ENCODE measurements around the gene USP1.

The USP1 gene

GRCh38 chr1:62398377-62398776 is 38.5 kb upstream of the USP1 start:
- H2AFZ ChIP-seq (ENCODE audit: low read depth, low read length, severe bottlenecking): no peak overlapping the region
- H3K9me2 ChIP-seq (replicated peaks; ENCODE audit: insufficient read depth, low read length): no peaks in the 10 kb centered on the region
- TF ChIP-seq CTCF (IDR thresholded peaks at IDR 0.05; ENCODE audit: insufficient read depth, low read length, poor library complexity, severe bottlenecking): no peak
- TF ChIP-seq EZH2phosphoT487 (conservative IDR thresholded peaks at IDR 0.05; ENCODE audit: low read length): no peak
- no peaks in the 10 kb centered on the region for H4K20me1 ChIP-seq (ENCODE audit: low read depth, low read length)
- H3K4me2 ChIP-seq (ENCODE audit: low read depth, low read length, poor library complexity, severe bottlenecking): no peak overlapping the region
- no peak overlapping the region for H3K4me3 ChIP-seq (ENCODE audit: insufficient read depth, low read length, poor library complexity, severe bottlenecking)
- no peaks in the 10 kb centered on the region for H3F3A ChIP-seq (ENCODE audit: insufficient read depth)
- H3K9ac ChIP-seq (ENCODE audit: low read length): no peak overlapping the region
- H3K9me3 ChIP-seq (ENCODE audit: insufficient read depth, low read length): no peaks in the 10 kb centered on the region
- no peaks in the 10 kb centered on the region for H3K36me3 ChIP-seq (ENCODE audit: low read length)
- no peaks in the 10 kb centered on the region for H3K79me2 ChIP-seq (ENCODE audit: insufficient read depth, low read length)
- no peaks in the 10 kb centered on the region for H3K27me3 ChIP-seq (ENCODE audit: low read length)
- no peak overlapping the region for H3K27ac ChIP-seq (ENCODE audit: low read depth, low read length)

GRCh38 chr1:62401034-62401760 is 35.7 kb upstream of the USP1 start:
- no peak overlapping the region for H3K27ac ChIP-seq (ENCODE audit: low read depth, low read length)
- H3K9me2 ChIP-seq (replicated peaks; ENCODE audit: insufficient read depth, low read length): no peaks in the 10 kb centered on the region
- no peak overlapping the region for H3K9ac ChIP-seq (ENCODE audit: low read length)
- H2AFZ ChIP-seq (ENCODE audit: low read depth, low read length, severe bottlenecking): no peak overlapping the region
- no peak overlapping the region for H3K4me3 ChIP-seq (ENCODE audit: insufficient read depth, low read length, poor library complexity, severe bottlenecking)
- no peaks in the 10 kb centered on the region for H4K20me1 ChIP-seq (ENCODE audit: low read depth, low read length)
- H3K4me2 ChIP-seq (ENCODE audit: low read depth, low read length, poor library complexity, severe bottlenecking): no peak overlapping the region
- H3F3A ChIP-seq (ENCODE audit: insufficient read depth): no peaks in the 10 kb centered on the region
- TF ChIP-seq CTCF (IDR thresholded peaks at IDR 0.05; ENCODE audit: insufficient read depth, low read length, poor library complexity, severe bottlenecking): no peak
- TF ChIP-seq EZH2phosphoT487 (conservative IDR thresholded peaks at IDR 0.05; ENCODE audit: low read length): no peak
- H3K79me2 ChIP-seq (ENCODE audit: insufficient read depth, low read length): no peaks in the 10 kb centered on the region
- no peaks in the 10 kb centered on the region for H3K27me3 ChIP-seq (ENCODE audit: low read length)
- no peaks in the 10 kb centered on the region for H3K9me3 ChIP-seq (ENCODE audit: insufficient read depth, low read length)
- H3K36me3 ChIP-seq (ENCODE audit: low read length): no peaks in the 10 kb centered on the region

- Histone ChIP-seq H3K27ac (ENCODE audit: low read depth, low read length) (no peak overlapping the region), H4K20me1 (ENCODE audit: low read depth, low read length) (no peaks in the 10 kb centered on the region), H3K79me2 (ENCODE audit: insufficient read depth, low read length) (no peaks in the 10 kb centered on the region), H3K4me2 (ENCODE audit: low read depth, low read length, poor library complexity, severe bottlenecking) (no peak overlapping the region), H3K36me3 (ENCODE audit: low read length) (no peaks in the 10 kb centered on the region), H3F3A (ENCODE audit: insufficient read depth) (no peaks in the 10 kb centered on the region), H3K9ac (ENCODE audit: low read length) (no peak overlapping the region), H3K9me2 (replicated peaks; ENCODE audit: insufficient read depth, low read length) (no peaks in the 10 kb centered on the region), H3K27me3 (ENCODE audit: low read length) (no peaks in the 10 kb centered on the region), H2AFZ (ENCODE audit: low read depth, low read length, severe bottlenecking) (no peak overlapping the region), H3K4me3 (ENCODE audit: insufficient read depth, low read length, poor library complexity, severe bottlenecking) (no peak overlapping the region), H3K9me3 (ENCODE audit: insufficient read depth, low read length) (no peaks in the 10 kb centered on the region)
- no peak for TF ChIP-seq CTCF (IDR thresholded peaks at IDR 0.05; ENCODE audit: insufficient read depth, low read length, poor library complexity, severe bottlenecking)
- TF ChIP-seq EZH2phosphoT487 (conservative IDR thresholded peaks at IDR 0.05; ENCODE audit: low read length): no peak
These were observed 31.6 kb upstream of the USP1 start for GRCh38 chr1:62405247-62405646.
